GM12878 (cell line): ENCODE results near the gene SHH. TPM values are rescaled to one million over a fixed set of nuclear protein-coding genes. Genes with fewer than 3 reads are reported as not detected.

Experiments used
- ATAC-seq: fragments of 200-7000 bp; cut with Tn5 transposase; 3 replicates; pipeline ENCODE4 v1.9.1; 2020; ENCODE audit warnings: mild to moderate bottlenecking, moderate library complexity
- BruUV-seq: library from RNA; stranded (reverse); fragments of 400-500 nt; replicated peaks from 2 replicates; lab custom pipeline; 2021; lab: Mats Ljungman, UMichigan
- CTCF ChIA-PET: fragments of 300-600 bp; sonication (Branson Sonifier 250); formaldehyde crosslinking; extraction: SDS; loops from one replicate; lab custom pipeline; 2021; ENCODE audit warnings: inconsistent platforms; lab: Yijun Ruan, JAX
- POLR2A ChIA-PET: fragments of 350-600 bp; formaldehyde crosslinking; extraction: SDS; loops from one replicate; lab custom pipeline; 2021; ENCODE audit warnings: inconsistent platforms; lab: Charles Lee
- RAD21 ChIA-PET: fragments of 300-600 bp; sonication (Branson Sonifier 250); formaldehyde crosslinking; loops from one replicate; lab custom pipeline; 2023; ENCODE audit warnings: antibody characterized with exemption; ENCODE audit not compliant: unreplicated experiment; lab: Charles Lee
- SMC1A ChIA-PET: fragments of 300-600 bp; sonication (Branson Sonifier 250); formaldehyde crosslinking; loops from one replicate; lab custom pipeline; 2023; ENCODE audit not compliant: unreplicated experiment, uncharacterized antibody; lab: Charles Lee
- DNase-seq: peaks from one replicate; pipeline ENCODE4 v3.0.0-alpha.2; 2011; ENCODE audit warnings: low read depth, low spot score
- FAIRE-seq: peaks from 3 replicates; lab custom pipeline; 2011; peaks lifted over from hg19 to GRCh38; lab: Jason Lieb, UNC
- H2AFZ ChIP-seq: 2 replicates; pipeline ENCODE4 v1.6.0; 2011; ENCODE audit warnings: low read depth, low read length, control low read depth; ENCODE audit not compliant: control insufficient read depth
- H3K27ac ChIP-seq: 2 replicates; pipeline ENCODE4 v1.5.1; 2011; ENCODE audit warnings: control low read depth; ENCODE audit not compliant: control insufficient read depth, insufficient read depth
- H3K27me3 ChIP-seq, 2 experiments: replicated peaks in 1 of 2; 2 replicates each; pipeline versions ENCODE4 v1.6.0 to v1.6.1; 2011; ENCODE audit warnings: low read length in 1 of 2; ENCODE audit not compliant: control insufficient read depth in 2 of 2, insufficient read depth in 2 of 2
- H3K36me3 ChIP-seq, 2 experiments: 2 replicates each; pipeline ENCODE4 v1.5.1; 2011; ENCODE audit warnings: low read length in 1 of 2; ENCODE audit not compliant: control insufficient read depth in 2 of 2, insufficient read depth in 2 of 2
- H3K4me1 ChIP-seq: 2 replicates; pipeline ENCODE4 v1.6.1; 2011; ENCODE audit warnings: mild to moderate bottlenecking, low read length, moderate library complexity, mixed read lengths; ENCODE audit not compliant: control insufficient read depth, insufficient read depth
- H3K4me2 ChIP-seq: 2 replicates; pipeline ENCODE4 v1.6.0; 2011; ENCODE audit warnings: control low read depth; ENCODE audit not compliant: control insufficient read depth, insufficient read depth
- H3K4me3 ChIP-seq: fragments of 200-600 bp; sonication (generic); 2 replicates; pipeline ENCODE4 v1.5.1; 2016
- H3K79me2 ChIP-seq: 2 replicates; pipeline ENCODE4 v1.6.0; 2011; ENCODE audit warnings: low read length; ENCODE audit not compliant: control insufficient read depth, insufficient read depth
- H3K9ac ChIP-seq: 2 replicates; pipeline ENCODE4 v1.8.0; 2011; ENCODE audit warnings: low read length, control low read depth, mixed read lengths; ENCODE audit not compliant: control insufficient read depth, insufficient read depth
- H3K9me3 ChIP-seq: replicated peaks from 3 replicates; pipeline ENCODE4 v1.5.1; 2011; ENCODE audit warnings: mild to moderate bottlenecking, low read length; ENCODE audit not compliant: control insufficient read depth, insufficient read depth
- H4K20me1 ChIP-seq: 2 replicates; pipeline ENCODE4 v1.6.0; 2011; ENCODE audit not compliant: control insufficient read depth, insufficient read depth
- BRCA1 ChIP-seq: IDR thresholded peaks from 2 replicates; pipeline ENCODE4 v1.6.1; 2011; ENCODE audit warnings: low read depth, low read length, improper control_type of control experiment
- EP300 ChIP-seq, 2 experiments: fragments of 150-350 bp in 1 of 2; IDR thresholded peaks; 2 replicates each; pipeline ENCODE4 v1.6.1; 2011 to 2012; ENCODE audit warnings: low read depth in 2 of 2, low read length in 2 of 2, borderline replicate concordance in 1 of 2, improper control_type of control experiment in 1 of 2, inconsistent platforms in 1 of 2; ENCODE audit not compliant: control insufficient read depth in 1 of 2
- FOXK2 ChIP-seq: fragments of 450-650 bp; IDR thresholded peaks from 2 replicates; pipeline ENCODE4 v1.6.1; 2017; ENCODE audit warnings: mild to moderate bottlenecking, moderate library complexity
- NRF1 ChIP-seq: conservative IDR thresholded peaks from 2 replicates; pipeline ENCODE4 v1.6.1; 2011; ENCODE audit warnings: mild to moderate bottlenecking, low read depth, low read length, improper control_type of control experiment
- RAD51 ChIP-seq: fragments of 450-650 bp; IDR thresholded peaks from 2 replicates; pipeline ENCODE4 v1.6.1; 2016; ENCODE audit warnings: moderate library complexity, mild to moderate bottlenecking, inconsistent platforms
- RCOR1 ChIP-seq: conservative IDR thresholded peaks from 2 replicates; pipeline ENCODE4 v1.6.1; 2012; ENCODE audit warnings: low read depth, low read length, improper control_type of control experiment
- SREBF2 ChIP-seq: IDR thresholded peaks from 2 replicates; pipeline ENCODE4 v1.6.1; 2012; ENCODE audit warnings: mild to moderate bottlenecking, low read length
- ZNF217 ChIP-seq: fragments of 450-650 bp; IDR thresholded peaks from 2 replicates; pipeline ENCODE4 v1.6.1; 2017; ENCODE audit warnings: antibody characterized with exemption, mild to moderate bottlenecking
- WGBS: methylation state at CpG from one replicate; pipeline ENCODE4 v1.1.6; 2016; ENCODE audit warnings: low lambda C conversion rate; ENCODE audit not compliant: insufficient replicate concordance, insufficient coverage; ENCODE audit errors: missing lambda C conversion rate; 5-methylcytosine and 5-hydroxymethylcytosine counted together
- in situ Hi-C: fragments of 300-500 bp; cut with MboI; formaldehyde crosslinking; loops from 9 replicates; pipeline ENCODE4 v1.14.3; 2018; ENCODE audit warnings: mixed read lengths
- intact Hi-C: fragments of 100-400 bp; cut with micrococcal nuclease; formaldehyde crosslinking; loops from one replicate; pipeline ENCODE4 v1.14.2; 2022; ENCODE audit not compliant: unreplicated experiment
- polyA plus RNA-seq, 11 experiments: library from polyadenylated mRNA; depleted of rRNA in 4 of 11; unstranded in 6 of 11; stranded (reverse) in 5 of 11; fragments of >200 nt; fragmentation: Nextera tagmentation in 4 of 11; fragmentation: Illumina TruSeq in 1 of 11; extraction: Ambion mirVana in 4 of 11; extraction: Trizol in 1 of 11; gene quantifications; 1 replicate in 1 of 11; 2 replicates in 10 of 11; pipeline versions ENCODE4 v1.2.1 to v1.2.3, GENCODE V29; 2011 to 2016; ENCODE audit warnings: inconsistent platforms in 2 of 11, missing spikeins in 2 of 11, low read depth in 1 of 11
- total RNA-seq, 4 experiments: library from RNA; depleted of rRNA in 3 of 4; stranded (reverse); fragments of >200 nt in 3 of 4; fragmentation: Illumina TruSeq in 1 of 4; extraction: Trizol in 1 of 4; gene quantifications; 2 replicates each; pipeline versions ENCODE4 v1.2.1 to v1.2.3, GENCODE V29; 2013 to 2021
- TF ChIP-seq, protein P1 (sequence below): fragments of 450-650 bp; IDR thresholded peaks from 2 replicates; pipeline ENCODE4 v1.6.1; 2016; ENCODE audit warnings: mild to moderate bottlenecking

The SHH gene
- total and polyA plus RNA-seq, 10 of the 15 experiments (the other 5 are each of a cell fraction or from before 2014, with no cell fraction given): not detected

DNA sequence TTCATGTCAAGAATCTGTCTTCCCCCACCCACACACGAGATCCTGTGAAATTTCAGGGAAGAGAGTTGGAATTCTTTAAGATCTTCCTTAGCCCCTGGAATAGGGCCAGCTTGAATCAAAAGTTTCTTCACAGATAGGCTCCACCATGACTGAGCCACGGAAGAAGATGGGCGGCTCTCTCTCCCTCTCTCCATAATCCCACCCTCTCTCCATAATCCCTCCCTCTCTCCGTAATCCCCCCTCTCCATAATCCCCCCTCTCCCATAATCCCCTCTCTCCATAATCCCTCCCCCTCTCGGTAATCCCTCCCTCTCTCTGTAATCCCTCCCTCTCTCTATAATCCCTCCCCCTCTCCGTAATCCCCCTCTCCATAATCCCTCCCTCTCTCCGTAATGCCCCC is 20.4 kb downstream of the SHH start:
- ChIA-PET CTCF (no interaction called here), SMC1A (no interaction called here), RAD21 (no interaction called here)
- Histone ChIP-seq H3K27ac (no peak overlapping the region), H3K4me1 (no peaks in the 10 kb centered on the region), H3K9ac (no peak overlapping the region), H3K9me3 (no peaks in the 10 kb centered on the region), H3K4me2 (no peak overlapping the region)
- FAIRE-seq: no peak
- intact Hi-C loops: no loop called here
- no TSS peak for BruUV-seq
- TF ChIP-seq RAD51: no peak
- TF ChIP-seq ZNF217: no peak
- no peak for TF ChIP-seq NRF1
- TF ChIP-seq, protein P1, sequence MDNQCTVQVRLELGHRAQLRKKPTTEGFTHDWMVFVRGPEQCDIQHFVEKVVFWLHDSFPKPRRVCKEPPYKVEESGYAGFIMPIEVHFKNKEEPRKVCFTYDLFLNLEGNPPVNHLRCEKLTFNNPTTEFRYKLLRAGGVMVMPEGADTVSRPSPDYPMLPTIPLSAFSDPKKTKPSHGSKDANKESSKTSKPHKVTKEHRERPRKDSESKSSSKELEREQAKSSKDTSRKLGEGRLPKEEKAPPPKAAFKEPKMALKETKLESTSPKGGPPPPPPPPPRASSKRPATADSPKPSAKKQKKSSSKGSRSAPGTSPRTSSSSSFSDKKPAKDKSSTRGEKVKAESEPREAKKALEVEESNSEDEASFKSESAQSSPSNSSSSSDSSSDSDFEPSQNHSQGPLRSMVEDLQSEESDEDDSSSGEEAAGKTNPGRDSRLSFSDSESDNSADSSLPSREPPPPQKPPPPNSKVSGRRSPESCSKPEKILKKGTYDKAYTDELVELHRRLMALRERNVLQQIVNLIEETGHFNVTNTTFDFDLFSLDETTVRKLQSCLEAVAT: no peak
- no peak for TF ChIP-seq RCOR1
- no peak for TF ChIP-seq BRCA1
- TF ChIP-seq FOXK2: no peak
- TF ChIP-seq EP300 (IDR thresholded peaks at IDR 0.05; ENCODE audit: borderline replicate concordance in 1 of 2, control insufficient read depth in 1 of 2, low read depth in 2 of 2, low read length in 2 of 2): no peak
- TF ChIP-seq SREBF2: no peak
- TF ChIP-seq, all 136 proteins: peak for 0
- no peak overlapping the region for H3K4me3 ChIP-seq
- ATAC-seq (no peak), DNase-seq (no peak)
- H2AFZ ChIP-seq: no peak overlapping the region
- POLR2A ChIA-PET: no interaction called here
- in situ Hi-C loops: no loop called here
- 40% methylated on average over 6 of the region's 7 CpGs for WGBS
- H3K36me3 ChIP-seq: no peaks in the 10 kb centered on the region
- H3K79me2 ChIP-seq: no peaks in the 10 kb centered on the region
- H4K20me1 ChIP-seq: no peaks in the 10 kb centered on the region
- no peaks in the 10 kb centered on the region; a peak in 1 of 4 replicates for H3K27me3 ChIP-seq
